ENCODE measurements around the gene ELOVL1. TPM values are rescaled to one million over a fixed set of nuclear protein-coding genes. Genes with fewer than 3 reads are reported as not detected.

The ELOVL1 gene
- total and polyA plus RNA-seq, 2 of the 13 experiments (the other 11 are each of a cell fraction or from before 2014, with no cell fraction given): 55.2 to 77.4 TPM

DNA sequence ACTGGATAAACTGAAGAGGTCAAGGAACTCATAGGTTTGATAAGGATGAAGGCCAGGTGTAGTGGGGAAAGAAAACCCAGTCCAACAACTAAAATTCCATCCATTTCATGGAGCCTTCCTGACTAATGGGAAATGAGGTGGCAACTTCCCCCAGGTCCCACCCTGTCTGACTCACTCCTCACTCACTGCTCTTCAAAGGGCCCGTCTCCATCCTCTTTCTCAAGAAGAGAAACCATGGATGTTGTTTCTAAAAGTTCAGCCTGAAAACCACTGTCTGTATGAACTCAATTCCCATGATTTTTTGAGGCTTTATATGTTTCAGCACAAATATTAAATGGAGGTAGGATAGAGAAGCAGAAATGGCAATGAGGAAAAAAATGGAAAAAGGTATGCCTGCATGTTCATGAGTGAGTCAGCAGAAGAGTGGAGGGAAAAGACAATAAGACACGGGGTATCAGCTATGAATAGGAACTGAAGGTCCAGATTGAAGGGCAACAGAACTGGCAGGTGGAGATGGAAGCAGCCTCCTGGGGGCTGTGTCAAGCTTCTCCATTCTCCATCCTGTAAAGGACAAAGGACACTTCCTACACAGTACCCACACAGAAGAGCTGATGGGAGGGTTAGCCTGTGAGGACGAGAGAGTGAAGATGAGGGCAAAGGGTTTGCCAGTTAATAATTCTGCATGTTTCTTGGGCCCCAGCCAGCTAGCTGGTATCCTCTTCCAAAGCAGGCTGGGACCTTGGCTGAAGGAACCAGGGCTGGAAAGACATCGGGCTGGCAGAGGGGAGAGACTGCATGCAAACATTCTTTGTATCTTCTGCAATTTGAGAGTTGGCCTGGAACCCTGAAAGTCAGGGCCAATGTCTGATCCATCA lies 5.5 kb upstream of the ELOVL1 start:
- CTCF ChIA-PET (ENCODE audit: low intra/inter-chr PET ratio, low total read pairs): no interaction called here
- Histone ChIP-seq H3K79me2 (ENCODE audit: insufficient read depth, low read length) (peaks cover 4% of the 10 kb centered on the region), H2AFZ (ENCODE audit: low read length) (no peak overlapping the region), H3K9ac (ENCODE audit: insufficient read depth, low read depth, low read length) (no peak overlapping the region), H3K4me3 (replicated peaks in 1 of 3; ENCODE audit: insufficient read depth in 1 of 3, low read depth in 2 of 3, low read length in 3 of 3) (no peak overlapping the region), H3K27ac (ENCODE audit: extremely low read length, insufficient read depth, low read length) (no peak overlapping the region), H3K4me2 (ENCODE audit: low read depth, low read length) (no peak overlapping the region), H4K20me1 (ENCODE audit: insufficient read depth, low read length) (no peaks in the 10 kb centered on the region), H3K4me1 (ENCODE audit: insufficient read depth, low read length) (peaks cover 8% of the 10 kb centered on the region; the same call in 1 of the 2 replicates), H3K9me3 (ENCODE audit: low read length) (no peaks in the 10 kb centered on the region), H3K27me3 (ENCODE audit: control insufficient read depth in 1 of 2, insufficient read depth in 2 of 2, low read length in 2 of 2) (no peaks in the 10 kb centered on the region), H3K36me3 (replicated peaks in 1 of 2; ENCODE audit: control insufficient read depth in 1 of 2, insufficient read depth in 2 of 2, low read length in 2 of 2) (no peaks in the 10 kb centered on the region)
- no peak for TF ChIP-seq MATR3 (CRISPR knock-in tag; IDR thresholded peaks at IDR 0.05)
- TF ChIP-seq ZNF776 (CRISPR knock-in tag; IDR thresholded peaks at IDR 0.05): no peak
- TF ChIP-seq HNF1A (IDR thresholded peaks at IDR 0.05; ENCODE audit: low read depth): no peak
- TF ChIP-seq HNF1A (CRISPR knock-in tag; IDR thresholded peaks at IDR 0.05; ENCODE audit: borderline replicate concordance): no peak
- TF ChIP-seq FOSL2 (CRISPR knock-in tag; IDR thresholded peaks at IDR 0.05): peak; percentile 56
- no peak for FAIRE-seq
- DNase-seq (ENCODE audit: low spot score): no peak
- no peak for ATAC-seq
- in situ Hi-C loops (cut with HindIII; ENCODE audit: extremely low pct_ligation_motif_present, low pct_unique_long_range_greater_than_20kb) (no loop called here), intact Hi-C loops (cut with micrococcal nuclease; ENCODE audit: unreplicated experiment) (no loop called here)
- POLR2A ChIA-PET: interaction anchor here (0.6 kb wide), 2 partner anchors 9 to 10 kb away, joined by 3 to 4 read pairs; no protein-coding TSS in a partner anchor
- WGBS (ENCODE audit: low lambda C conversion rate): 67% methylated on average over 4 of the region's 4 CpGs
- BruUV-seq (replicated peaks): no TSS peak
